SKM-1 treated with dmso at 0.1 percent for 144 hours (cell line): ENCODE data around the gene NCLN.

Experiments
- DNase-seq: peaks from one replicate; lab custom pipeline; 2025; ENCODE audit not compliant: unreplicated experiment; lab: John Stamatoyannopoulos, UW

The NCLN gene

GRCh38 chr19:3253270-3253669 lies 67.5 kb downstream of the NCLN start:
- no peak for DNase-seq

- no peak for DNase-seq
Observed at GRCh38 chr19:3254520-3254919, 68.8 kb downstream of the NCLN start.

GRCh38 chr19:3257071-3257470 lies 71.3 kb downstream of the NCLN start:
- no peak for DNase-seq
